ENCODE data around the gene OXSR1. TPM values are rescaled to one million over a fixed set of nuclear protein-coding genes. Genes with fewer than 3 reads are reported as not detected.

Gene OXSR1
- total RNA-seq: 10 to 100 TPM; 23.9 to 35.8 (median 29.9) TPM

- peaks cover 0 to 27% (median 5%) of the 10 kb centered on the region in 4 donors for H3K4me1 ChIP-seq
- peak within 1 kb of the TSS; percentile 88 to 98 (median 96) for H3K27ac ChIP-seq
- H3K4me3 ChIP-seq: peak within 1 kb of the TSS; percentile 72 to 83 (median 76)
- TF ChIP-seq, protein P1, sequence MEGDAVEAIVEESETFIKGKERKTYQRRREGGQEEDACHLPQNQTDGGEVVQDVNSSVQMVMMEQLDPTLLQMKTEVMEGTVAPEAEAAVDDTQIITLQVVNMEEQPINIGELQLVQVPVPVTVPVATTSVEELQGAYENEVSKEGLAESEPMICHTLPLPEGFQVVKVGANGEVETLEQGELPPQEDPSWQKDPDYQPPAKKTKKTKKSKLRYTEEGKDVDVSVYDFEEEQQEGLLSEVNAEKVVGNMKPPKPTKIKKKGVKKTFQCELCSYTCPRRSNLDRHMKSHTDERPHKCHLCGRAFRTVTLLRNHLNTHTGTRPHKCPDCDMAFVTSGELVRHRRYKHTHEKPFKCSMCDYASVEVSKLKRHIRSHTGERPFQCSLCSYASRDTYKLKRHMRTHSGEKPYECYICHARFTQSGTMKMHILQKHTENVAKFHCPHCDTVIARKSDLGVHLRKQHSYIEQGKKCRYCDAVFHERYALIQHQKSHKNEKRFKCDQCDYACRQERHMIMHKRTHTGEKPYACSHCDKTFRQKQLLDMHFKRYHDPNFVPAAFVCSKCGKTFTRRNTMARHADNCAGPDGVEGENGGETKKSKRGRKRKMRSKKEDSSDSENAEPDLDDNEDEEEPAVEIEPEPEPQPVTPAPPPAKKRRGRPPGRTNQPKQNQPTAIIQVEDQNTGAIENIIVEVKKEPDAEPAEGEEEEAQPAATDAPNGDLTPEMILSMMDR (IDR thresholded peaks at IDR 0.05): peak in 2 of 5 experiments; percentile 8 to 32
- TF ChIP-seq POLR2A (IDR thresholded peaks at IDR 0.05) (peak; percentile 56 to 86), EP300 (IDR thresholded peaks at IDR 0.05) (peak; percentile 77 to 94)
- peak; percentile 97 to 98 for DNase-seq (ENCODE audit: low spot score in 2 of 2)
- H3K36me3 ChIP-seq: no peaks in the 10 kb centered on the region
- H3K27me3 ChIP-seq: no peaks in the 10 kb centered on the region
- H3K9me3 ChIP-seq: no peaks in the 10 kb centered on the region
- WGBS, 2 donors: 0% methylated on average over 33 to 43 of the region's 57 CpGs
These were observed at the start of gene OXSR1 for GRCh38 chr3:38164952-38165721. Gene OXSR1, plus strand, starts transcription at chr3:38165537. Its CDS starts 340 bp downstream, at chr3:38165877.

DNA sequence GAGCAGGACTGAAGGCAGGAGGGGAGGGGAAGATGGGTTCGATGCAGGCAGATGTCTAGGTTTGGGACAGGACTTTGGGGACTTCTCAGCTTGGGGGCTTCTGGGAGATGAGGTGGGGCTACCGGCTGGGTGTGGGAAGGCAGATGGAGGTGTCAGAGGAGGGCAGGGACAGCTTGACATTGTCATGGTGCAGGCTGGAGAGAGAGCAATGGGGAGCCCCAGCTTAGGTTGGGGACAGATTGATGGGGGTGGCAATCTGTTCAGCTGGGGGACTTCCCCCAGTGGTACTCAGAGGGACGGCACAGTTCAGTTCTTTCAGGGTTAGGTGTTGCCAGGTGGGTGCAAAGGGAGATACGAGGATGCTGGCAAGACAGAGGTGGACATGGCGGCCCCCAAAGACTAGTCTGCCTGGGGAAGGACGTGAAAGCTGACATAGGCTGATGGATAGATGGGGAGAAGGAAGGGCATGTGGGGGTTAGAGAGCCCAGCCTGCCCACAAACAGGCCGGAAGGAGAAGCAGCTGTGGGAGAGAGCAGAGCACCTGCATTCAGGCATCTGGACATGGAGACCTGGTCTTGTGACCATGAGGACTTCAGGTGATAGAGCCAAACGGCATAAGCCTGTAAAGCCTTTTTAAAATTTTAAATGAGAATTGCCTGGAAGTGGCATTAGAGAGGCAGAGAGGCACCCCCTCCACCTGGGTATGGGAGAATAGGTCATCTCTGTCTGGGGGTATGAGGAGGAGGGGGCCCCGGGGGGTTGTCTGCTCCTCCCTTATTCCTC lies 49.5 kb upstream of the OXSR1 start:
- no peaks in the 10 kb centered on the region for H3K4me1 ChIP-seq

GRCh38 chr3:38116471-38117162 lies 48.7 kb upstream of the OXSR1 start:
- no peak for TF ChIP-seq EP300 (IDR thresholded peaks at IDR 0.05)
- TF ChIP-seq, protein P1 (IDR thresholded peaks at IDR 0.05): no peak
- no peak for TF ChIP-seq POLR2A (IDR thresholded peaks at IDR 0.05)
- WGBS, 2 donors: 82 to 88% methylated on average over 10 to 12 of the region's 12 CpGs
- no peaks in the 10 kb centered on the region for H3K27me3 ChIP-seq
- no peak overlapping the region for H3K4me3 ChIP-seq
- no peaks in the 10 kb centered on the region for H3K9me3 ChIP-seq
- no peak for DNase-seq (ENCODE audit: low spot score in 2 of 2)
- peaks cover 0 to 35% (median 3%) of the 10 kb centered on the region in 3 donors for H3K36me3 ChIP-seq
- H3K4me1 ChIP-seq: no peaks in the 10 kb centered on the region
- H3K27ac ChIP-seq: no peak overlapping the region

More for the DNA sequence above, 49.5 kb upstream of the OXSR1 start:
- H3K4me3 ChIP-seq: no peak overlapping the region
- H3K36me3 ChIP-seq: peaks cover 0 to 27% (median 0%) of the 10 kb centered on the region in 3 donors
- no peak overlapping the region for H3K27ac ChIP-seq
- DNase-seq (ENCODE audit: low spot score in 2 of 2): no peak
- no peaks in the 10 kb centered on the region for H3K27me3 ChIP-seq
- WGBS, 2 donors: 77 to 78% methylated on average over 9 of the region's 9 CpGs
- no peaks in the 10 kb centered on the region for H3K9me3 ChIP-seq
- TF ChIP-seq POLR2A (IDR thresholded peaks at IDR 0.05) (no peak), EP300 (IDR thresholded peaks at IDR 0.05) (no peak)
- TF ChIP-seq, protein P1 (IDR thresholded peaks at IDR 0.05): no peak

DNA sequence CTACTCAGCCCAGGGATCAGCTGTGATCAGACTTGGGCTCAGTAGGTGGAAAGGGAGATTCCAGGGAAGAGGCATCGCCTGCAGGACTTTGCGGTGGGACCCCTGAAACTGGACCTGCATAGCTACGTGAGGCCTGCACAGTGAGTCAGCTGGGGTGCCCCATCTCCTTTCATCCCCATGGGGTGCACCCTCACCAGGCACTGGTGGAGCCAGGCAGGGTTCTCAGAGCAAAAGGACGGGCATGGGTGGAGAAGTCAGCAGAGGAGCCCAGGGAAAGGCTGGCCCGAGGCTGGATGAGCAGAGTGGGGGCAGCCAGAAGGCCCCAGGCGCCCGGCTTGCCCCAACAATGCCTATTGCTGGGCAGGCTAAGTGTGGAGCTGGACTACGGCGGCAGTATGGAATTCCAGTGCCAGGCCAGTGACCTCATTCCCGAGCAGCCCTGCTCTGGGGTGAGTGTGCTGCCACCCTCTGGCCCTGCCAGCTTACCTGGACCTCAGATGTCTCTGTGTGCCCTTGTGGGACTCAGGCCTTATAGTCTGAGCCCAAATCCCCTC lies 48.1 kb upstream of the OXSR1 start:
- no peak for TF ChIP-seq EP300 (IDR thresholded peaks at IDR 0.05)
- TF ChIP-seq, protein P1 (IDR thresholded peaks at IDR 0.05): no peak
- no peak for TF ChIP-seq POLR2A (IDR thresholded peaks at IDR 0.05)
- Histone ChIP-seq H3K36me3 (peaks cover 0 to 41% (median 8%) of the 10 kb centered on the region in 3 donors), H3K4me3 (no peak overlapping the region), H3K27ac (no peak overlapping the region), H3K9me3 (no peaks in the 10 kb centered on the region), H3K27me3 (no peaks in the 10 kb centered on the region), H3K4me1 (no peaks in the 10 kb centered on the region)
- DNase-seq (ENCODE audit: low spot score in 2 of 2): no peak
- WGBS, 2 donors: 53 to 60% methylated on average over 9 to 10 of the region's 10 CpGs
